ENCODE results near the gene GDPD4. TPM values are rescaled to one million over a fixed set of nuclear protein-coding genes. Genes with fewer than 3 reads are reported as not detected.

Gene GDPD4
- total RNA-seq: 1 to 10 TPM in 2 of 8 experiments, under 1 TPM in 4, not detected in 2; 0.31 to 2.2 (median 0.71) TPM

GRCh38 chr11:77301510-77301909 lies at the start of gene GDPD4:
Gene GDPD4, minus strand, starts transcription at chr11:77301686. Its CDS starts 16,549 bp downstream, at chr11:77285137.
- in situ Hi-C loops (cut with MboI; ENCODE audit: low pct_unique_long_range_greater_than_20kb in 2 of 9, low sequenced_read_pairs in 9 of 9, unreplicated experiment in 9 of 9): no loop called here
- H3K27ac ChIP-seq: no peak within 1 kb of the TSS
- no peak within 1 kb of the TSS for H3K4me3 ChIP-seq
- WGBS, 10 experiments: 62 to 100% (median 88%) methylated on average over 1 to 7 of the region's 15 CpGs; no CpG with 5 or more reads in 4 of the 10 experiments
- ATAC-seq (replicated peaks in 6 of 8): no peak
- H3K4me1 ChIP-seq (replicated peaks in 1 of 2): no peaks in the 10 kb centered on the region

- H3K4me3 ChIP-seq: no peak overlapping the region
- WGBS, 10 experiments: 0 to 100% (median 92%) methylated on average over 1 to 2 of the region's 2 CpGs; no CpG with 5 or more reads in 1 of the 10 experiments
- in situ Hi-C loops (cut with MboI; ENCODE audit: low pct_unique_long_range_greater_than_20kb in 2 of 9, low sequenced_read_pairs in 9 of 9, unreplicated experiment in 9 of 9): no loop called here
- H3K4me1 ChIP-seq (replicated peaks in 1 of 2): peaks cover 0 to 2% of the 10 kb centered on the region in 2 donors
- ATAC-seq (replicated peaks in 6 of 8): peak in 1 of 8 experiments; percentile 55
- no peak overlapping the region for H3K27ac ChIP-seq
These were observed 46.5 kb upstream of the GDPD4 start for GRCh38 chr11:77347948-77348347.

- no peak overlapping the region for H3K27ac ChIP-seq
- H3K4me3 ChIP-seq: no peak overlapping the region
- H3K4me1 ChIP-seq (replicated peaks in 1 of 2): peaks cover 0 to 2% of the 10 kb centered on the region in 2 donors
- in situ Hi-C loops (cut with MboI; ENCODE audit: low pct_unique_long_range_greater_than_20kb in 2 of 9, low sequenced_read_pairs in 9 of 9, unreplicated experiment in 9 of 9): no loop called here
- 0 to 100% (median 83%) methylated on average over 1 to 2 of the region's 2 CpGs; no CpG with 5 or more reads in 6 of the 10 experiments for WGBS, 10 experiments
- peak in 3 of 8 experiments; percentile 54 to 83 (median 71) for ATAC-seq (replicated peaks in 6 of 8)
These were observed 45.6 kb upstream of the GDPD4 start for GRCh38 chr11:77346906-77347603.

- 58 to 100% (median 100%) methylated on average over 1 to 3 of the region's 3 CpGs; no CpG with 5 or more reads in 2 of the 10 experiments for WGBS, 10 experiments
- H3K27ac ChIP-seq: no peak overlapping the region
- no peaks in the 10 kb centered on the region for H3K4me1 ChIP-seq (replicated peaks in 1 of 2)
- H3K4me3 ChIP-seq: no peak overlapping the region
- in situ Hi-C loops (cut with MboI; ENCODE audit: low pct_unique_long_range_greater_than_20kb in 2 of 9, low sequenced_read_pairs in 9 of 9, unreplicated experiment in 9 of 9): no loop called here
- ATAC-seq (replicated peaks in 6 of 8): no peak
These were observed 44.1 kb upstream of the GDPD4 start for GRCh38 chr11:77345621-77346020.

- 0 to 100% (median 80%) methylated on average over 1 to 3 of the region's 3 CpGs; no CpG with 5 or more reads in 2 of the 10 experiments for WGBS, 10 experiments
- H3K4me3 ChIP-seq: no peak overlapping the region
- no peak for ATAC-seq (replicated peaks in 6 of 8)
- H3K27ac ChIP-seq: no peak overlapping the region
- H3K4me1 ChIP-seq (replicated peaks in 1 of 2): no peaks in the 10 kb centered on the region
- in situ Hi-C loops (cut with MboI; ENCODE audit: low pct_unique_long_range_greater_than_20kb in 2 of 9, low sequenced_read_pairs in 9 of 9, unreplicated experiment in 9 of 9): no loop called here
These were observed 39.0 kb upstream of the GDPD4 start for GRCh38 chr11:77340501-77340900.

- Histone ChIP-seq H3K4me1 (replicated peaks in 1 of 2) (no peaks in the 10 kb centered on the region), H3K27ac (no peak overlapping the region), H3K4me3 (no peak overlapping the region)
- in situ Hi-C loops (cut with MboI; ENCODE audit: low pct_unique_long_range_greater_than_20kb in 2 of 9, low sequenced_read_pairs in 9 of 9, unreplicated experiment in 9 of 9): no loop called here
- WGBS, 10 experiments: 73 to 100% (median 100%) methylated on average over 1 of the region's 3 CpGs; no CpG with 5 or more reads in 3 of the 10 experiments
- ATAC-seq (replicated peaks in 6 of 8): no peak
These were observed 30.8 kb upstream of the GDPD4 start for GRCh38 chr11:77332259-77332658.

GRCh38 chr11:77325159-77325558 lies 23.7 kb upstream of the GDPD4 start:
- Histone ChIP-seq H3K27ac (no peak overlapping the region), H3K4me3 (no peak overlapping the region), H3K4me1 (replicated peaks in 1 of 2) (no peaks in the 10 kb centered on the region)
- ATAC-seq (replicated peaks in 6 of 8): no peak
- 75 to 100% (median 88%) methylated on average over 1 of the region's 1 CpG; no CpG with 5 or more reads in 5 of the 10 experiments for WGBS, 10 experiments
- in situ Hi-C loops (cut with MboI; ENCODE audit: low pct_unique_long_range_greater_than_20kb in 2 of 9, low sequenced_read_pairs in 9 of 9, unreplicated experiment in 9 of 9): no loop called here

- no peak for ATAC-seq (replicated peaks in 6 of 8)
- in situ Hi-C loops (cut with MboI; ENCODE audit: low pct_unique_long_range_greater_than_20kb in 2 of 9, low sequenced_read_pairs in 9 of 9, unreplicated experiment in 9 of 9): no loop called here
- no peaks in the 10 kb centered on the region for H3K4me1 ChIP-seq (replicated peaks in 1 of 2)
- H3K4me3 ChIP-seq: no peak overlapping the region
- no peak overlapping the region for H3K27ac ChIP-seq
These were observed 23.0 kb upstream of the GDPD4 start for GRCh38 chr11:77324508-77324907.

- WGBS, 10 experiments: 14 to 100% (median 90%) methylated on average over 1 to 2 of the region's 2 CpGs; no CpG with 5 or more reads in 1 of the 10 experiments
- no peaks in the 10 kb centered on the region for H3K4me1 ChIP-seq (replicated peaks in 1 of 2)
- no peak overlapping the region for H3K4me3 ChIP-seq
- H3K27ac ChIP-seq: no peak overlapping the region
- ATAC-seq (replicated peaks in 6 of 8): peak in 1 of 8 experiments; percentile 28
- in situ Hi-C loops (cut with MboI; ENCODE audit: low pct_unique_long_range_greater_than_20kb in 2 of 9, low sequenced_read_pairs in 9 of 9, unreplicated experiment in 9 of 9): no loop called here
These were observed 21.6 kb upstream of the GDPD4 start for GRCh38 chr11:77322926-77323590.

GRCh38 chr11:77322506-77322905 lies 21.0 kb upstream of the GDPD4 start:
- no peaks in the 10 kb centered on the region for H3K4me1 ChIP-seq (replicated peaks in 1 of 2)
- no peak for ATAC-seq (replicated peaks in 6 of 8)
- no peak overlapping the region for H3K4me3 ChIP-seq
- in situ Hi-C loops (cut with MboI; ENCODE audit: low pct_unique_long_range_greater_than_20kb in 2 of 9, low sequenced_read_pairs in 9 of 9, unreplicated experiment in 9 of 9): no loop called here
- H3K27ac ChIP-seq: no peak overlapping the region
- 0 to 86% (median 83%) methylated on average over 1 to 2 of the region's 2 CpGs; no CpG with 5 or more reads in 5 of the 10 experiments for WGBS, 10 experiments

- 60 to 100% (median 93%) methylated on average over 1 of the region's 1 CpG; no CpG with 5 or more reads in 6 of the 10 experiments for WGBS, 10 experiments
- in situ Hi-C loops (cut with MboI; ENCODE audit: low pct_unique_long_range_greater_than_20kb in 2 of 9, low sequenced_read_pairs in 9 of 9, unreplicated experiment in 9 of 9): no loop called here
- no peak overlapping the region for H3K4me3 ChIP-seq
- no peak for ATAC-seq (replicated peaks in 6 of 8)
- no peaks in the 10 kb centered on the region for H3K4me1 ChIP-seq (replicated peaks in 1 of 2)
- H3K27ac ChIP-seq: no peak overlapping the region
These were observed 18.9 kb upstream of the GDPD4 start for GRCh38 chr11:77320351-77320750.

- H3K4me3 ChIP-seq: no peak overlapping the region
- 70 to 100% (median 100%) methylated on average over 1 to 2 of the region's 2 CpGs; no CpG with 5 or more reads in 5 of the 10 experiments for WGBS, 10 experiments
- ATAC-seq (replicated peaks in 6 of 8): peak in 3 of 8 experiments; percentile 27 to 72 (median 56)
- in situ Hi-C loops (cut with MboI; ENCODE audit: low pct_unique_long_range_greater_than_20kb in 2 of 9, low sequenced_read_pairs in 9 of 9, unreplicated experiment in 9 of 9): no loop called here
- no peaks in the 10 kb centered on the region for H3K4me1 ChIP-seq (replicated peaks in 1 of 2)
- H3K27ac ChIP-seq: no peak overlapping the region
These were observed 17.1 kb upstream of the GDPD4 start for GRCh38 chr11:77318600-77318999.

- Histone ChIP-seq H3K27ac (no peak overlapping the region), H3K4me3 (no peak overlapping the region), H3K4me1 (replicated peaks in 1 of 2) (no peaks in the 10 kb centered on the region)
- ATAC-seq (replicated peaks in 6 of 8): no peak
- 18 to 88% (median 50%) methylated on average over 1 to 5 of the region's 5 CpGs; no CpG with 5 or more reads in 1 of the 10 experiments for WGBS, 10 experiments
- in situ Hi-C loops (cut with MboI; ENCODE audit: low pct_unique_long_range_greater_than_20kb in 2 of 9, low sequenced_read_pairs in 9 of 9, unreplicated experiment in 9 of 9): no loop called here
These were observed 15.4 kb upstream of the GDPD4 start for GRCh38 chr11:77316733-77317342.

All from motor neuron (in vitro differentiated cells).